HL-60 (cell line): ENCODE data around the gene LETM1.

Source experiments
- DNase-seq, 2 experiments: peaks; one replicate each; pipeline ENCODE4 v3.0.0-alpha.2; 2010 to 2020; ENCODE audit warnings: low read depth in 1 of 2, low spot score in 1 of 2
- H3K27ac ChIP-seq: fragments of 250-450 bp; sonication (Bioruptor Pico); replicated peaks from 2 replicates; pipeline ENCODE4 v1.5.1; 2020; ENCODE audit warnings: mild to moderate bottlenecking, moderate library complexity
- H3K27me3 ChIP-seq: fragments of 250-450 bp; sonication (Bioruptor Pico); 2 replicates; pipeline ENCODE4 v1.5.1; 2021; ENCODE audit warnings: mild to moderate bottlenecking, moderate library complexity; ENCODE audit not compliant: insufficient read depth, poor library complexity, severe bottlenecking
- H3K4me3 ChIP-seq: replicated peaks from 2 replicates; pipeline ENCODE4 v1.5.1; 2011; ENCODE audit warnings: mild to moderate bottlenecking, control low read depth, low read length; ENCODE audit not compliant: insufficient read depth
- GABPA ChIP-seq: IDR thresholded peaks from 2 replicates; pipeline ENCODE4 v1.6.1; 2012; ENCODE audit warnings: low read depth
- POLR2AphosphoS5 ChIP-seq: IDR thresholded peaks from 2 replicates; pipeline ENCODE4 v1.6.1; 2012; ENCODE audit warnings: low read depth
- SPI1 ChIP-seq: IDR thresholded peaks from 2 replicates; pipeline ENCODE4 v1.6.1; 2012; ENCODE audit warnings: low read depth, mild to moderate bottlenecking, borderline replicate concordance
- TF ChIP-seq, protein P1 (sequence below): IDR thresholded peaks from 2 replicates; pipeline ENCODE4 v1.6.1; 2012; ENCODE audit warnings: low read depth; ENCODE audit not compliant: insufficient replicate concordance
- TF ChIP-seq, protein P2 (sequence below): IDR thresholded peaks from one replicate; pipeline ENCODE4 v1.5.1; 2011; ENCODE audit warnings: low read length, control low read depth, inconsistent platforms; ENCODE audit not compliant: insufficient read depth

The LETM1 gene

GRCh38 chr4:1806596-1807331, 49.2 kb downstream of the LETM1 start:
- H3K27ac ChIP-seq, result no peak overlapping the region
- no peak for DNase-seq
- H3K4me3 ChIP-seq, result no peak overlapping the region
- no peaks in the 10 kb centered on the region for H3K27me3 ChIP-seq
- TF ChIP-seq GABPA (no peak), SPI1 (no peak), POLR2AphosphoS5 (no peak)
- TF ChIP-seq, protein P1, sequence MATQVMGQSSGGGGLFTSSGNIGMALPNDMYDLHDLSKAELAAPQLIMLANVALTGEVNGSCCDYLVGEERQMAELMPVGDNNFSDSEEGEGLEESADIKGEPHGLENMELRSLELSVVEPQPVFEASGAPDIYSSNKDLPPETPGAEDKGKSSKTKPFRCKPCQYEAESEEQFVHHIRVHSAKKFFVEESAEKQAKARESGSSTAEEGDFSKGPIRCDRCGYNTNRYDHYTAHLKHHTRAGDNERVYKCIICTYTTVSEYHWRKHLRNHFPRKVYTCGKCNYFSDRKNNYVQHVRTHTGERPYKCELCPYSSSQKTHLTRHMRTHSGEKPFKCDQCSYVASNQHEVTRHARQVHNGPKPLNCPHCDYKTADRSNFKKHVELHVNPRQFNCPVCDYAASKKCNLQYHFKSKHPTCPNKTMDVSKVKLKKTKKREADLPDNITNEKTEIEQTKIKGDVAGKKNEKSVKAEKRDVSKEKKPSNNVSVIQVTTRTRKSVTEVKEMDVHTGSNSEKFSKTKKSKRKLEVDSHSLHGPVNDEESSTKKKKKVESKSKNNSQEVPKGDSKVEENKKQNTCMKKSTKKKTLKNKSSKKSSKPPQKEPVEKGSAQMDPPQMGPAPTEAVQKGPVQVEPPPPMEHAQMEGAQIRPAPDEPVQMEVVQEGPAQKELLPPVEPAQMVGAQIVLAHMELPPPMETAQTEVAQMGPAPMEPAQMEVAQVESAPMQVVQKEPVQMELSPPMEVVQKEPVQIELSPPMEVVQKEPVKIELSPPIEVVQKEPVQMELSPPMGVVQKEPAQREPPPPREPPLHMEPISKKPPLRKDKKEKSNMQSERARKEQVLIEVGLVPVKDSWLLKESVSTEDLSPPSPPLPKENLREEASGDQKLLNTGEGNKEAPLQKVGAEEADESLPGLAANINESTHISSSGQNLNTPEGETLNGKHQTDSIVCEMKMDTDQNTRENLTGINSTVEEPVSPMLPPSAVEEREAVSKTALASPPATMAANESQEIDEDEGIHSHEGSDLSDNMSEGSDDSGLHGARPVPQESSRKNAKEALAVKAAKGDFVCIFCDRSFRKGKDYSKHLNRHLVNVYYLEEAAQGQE, result no peak
- TF ChIP-seq, protein P2, sequence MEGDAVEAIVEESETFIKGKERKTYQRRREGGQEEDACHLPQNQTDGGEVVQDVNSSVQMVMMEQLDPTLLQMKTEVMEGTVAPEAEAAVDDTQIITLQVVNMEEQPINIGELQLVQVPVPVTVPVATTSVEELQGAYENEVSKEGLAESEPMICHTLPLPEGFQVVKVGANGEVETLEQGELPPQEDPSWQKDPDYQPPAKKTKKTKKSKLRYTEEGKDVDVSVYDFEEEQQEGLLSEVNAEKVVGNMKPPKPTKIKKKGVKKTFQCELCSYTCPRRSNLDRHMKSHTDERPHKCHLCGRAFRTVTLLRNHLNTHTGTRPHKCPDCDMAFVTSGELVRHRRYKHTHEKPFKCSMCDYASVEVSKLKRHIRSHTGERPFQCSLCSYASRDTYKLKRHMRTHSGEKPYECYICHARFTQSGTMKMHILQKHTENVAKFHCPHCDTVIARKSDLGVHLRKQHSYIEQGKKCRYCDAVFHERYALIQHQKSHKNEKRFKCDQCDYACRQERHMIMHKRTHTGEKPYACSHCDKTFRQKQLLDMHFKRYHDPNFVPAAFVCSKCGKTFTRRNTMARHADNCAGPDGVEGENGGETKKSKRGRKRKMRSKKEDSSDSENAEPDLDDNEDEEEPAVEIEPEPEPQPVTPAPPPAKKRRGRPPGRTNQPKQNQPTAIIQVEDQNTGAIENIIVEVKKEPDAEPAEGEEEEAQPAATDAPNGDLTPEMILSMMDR, result no peak

DNA sequence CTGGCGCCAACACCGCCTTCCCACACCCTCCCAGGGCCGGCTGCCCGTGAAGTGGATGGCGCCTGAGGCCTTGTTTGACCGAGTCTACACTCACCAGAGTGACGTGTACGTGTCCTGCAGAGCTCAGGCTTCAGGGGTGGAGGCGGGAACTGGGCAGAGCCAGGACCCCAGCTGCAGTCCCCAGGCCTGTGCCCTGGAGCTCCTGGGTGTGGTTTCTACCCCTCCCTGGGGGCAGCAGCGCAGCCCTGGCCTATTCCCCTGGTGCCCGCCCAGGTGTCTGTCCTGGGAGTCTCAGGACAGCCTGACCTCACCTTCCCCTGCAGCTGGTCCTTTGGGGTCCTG, 49.8 kb downstream of the LETM1 start:
- no peak for TF ChIP-seq SPI1
- no peak for TF ChIP-seq POLR2AphosphoS5
- no peak for TF ChIP-seq GABPA
- TF ChIP-seq, protein P2, result no peak
- no peak overlapping the region for H3K4me3 ChIP-seq
- no peak overlapping the region for H3K27ac ChIP-seq
- no peaks in the 10 kb centered on the region for H3K27me3 ChIP-seq
- DNase-seq, result no peak

DNA sequence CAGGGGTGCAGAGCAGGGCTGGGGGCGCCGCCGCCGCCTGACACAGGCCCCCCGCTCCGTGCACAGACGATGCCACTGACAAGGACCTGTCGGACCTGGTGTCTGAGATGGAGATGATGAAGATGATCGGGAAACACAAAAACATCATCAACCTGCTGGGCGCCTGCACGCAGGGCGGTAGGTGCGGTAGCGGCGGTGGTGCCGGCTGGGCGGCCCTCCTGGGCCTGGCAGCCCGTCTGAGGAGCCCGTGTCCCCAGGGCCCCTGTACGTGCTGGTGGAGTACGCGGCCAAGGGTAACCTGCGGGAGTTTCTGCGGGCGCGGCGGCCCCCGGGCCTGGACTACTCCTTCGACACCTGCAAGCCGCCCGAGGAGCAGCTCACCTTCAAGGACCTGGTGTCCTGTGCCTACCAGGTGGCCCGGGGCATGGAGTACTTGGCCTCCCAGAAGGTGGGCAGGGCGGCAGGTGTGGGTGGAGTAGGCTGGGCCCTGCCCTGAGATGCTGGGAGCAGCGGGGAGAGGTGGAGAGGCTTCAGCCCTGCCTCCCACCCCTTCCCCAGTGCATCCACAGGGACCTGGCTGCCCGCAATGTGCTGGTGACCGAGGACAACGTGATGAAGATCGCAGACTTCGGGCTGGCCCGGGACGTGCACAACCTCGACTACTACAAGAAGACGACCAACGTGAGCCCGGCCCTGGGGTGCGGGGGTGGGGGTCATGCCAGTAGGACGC, 50.3 kb downstream of the LETM1 start:
- no peak for DNase-seq
- Histone ChIP-seq H3K27ac (no peak overlapping the region), H3K4me3 (no peak overlapping the region), H3K27me3 (peaks cover 3% of the 10 kb centered on the region)
- TF ChIP-seq, protein P1, result no peak
- TF ChIP-seq POLR2AphosphoS5, result no peak
- no peak for TF ChIP-seq SPI1
- no peak for TF ChIP-seq GABPA
- TF ChIP-seq, protein P2, result no peak
